ENCODE results near the gene ATP5IF1.

ATP5IF1 gene

GRCh38 chr1:28267633-28268032, 31.7 kb downstream of the ATP5IF1 start:
- H3K36me3 ChIP-seq (ENCODE audit: control insufficient read depth in 2 of 2, insufficient read depth in 2 of 2, low read length in 2 of 2): peaks cover 8% of the 10 kb centered on the region in 2 donors
- no peaks in the 10 kb centered on the region for H3K27me3 ChIP-seq (ENCODE audit: control insufficient read depth in 1 of 2, insufficient read depth in 2 of 2, low read length in 2 of 2)
- peaks cover 5% of the 10 kb centered on the region for H3K4me1 ChIP-seq (ENCODE audit: control insufficient read depth, insufficient read depth, low read length)
- H3K9me3 ChIP-seq (ENCODE audit: control insufficient read depth in 2 of 2, low read length in 2 of 2): no peaks in the 10 kb centered on the region
- H3K27ac ChIP-seq (ENCODE audit: low read length): no peak overlapping the region
- H3K9ac ChIP-seq (ENCODE audit: low read length in 2 of 2): peak overlapping the region in 1 of 2 donors; percentile 21
- H3K4me3 ChIP-seq (ENCODE audit: low read length in 2 of 2): no peak overlapping the region

- no peak overlapping the region for H3K9ac ChIP-seq (ENCODE audit: low read length in 2 of 2)
- peaks cover 5% of the 10 kb centered on the region for H3K4me1 ChIP-seq (ENCODE audit: control insufficient read depth, insufficient read depth, low read length)
- peaks cover 22 to 23% of the 10 kb centered on the region in 2 donors for H3K36me3 ChIP-seq (ENCODE audit: control insufficient read depth in 2 of 2, insufficient read depth in 2 of 2, low read length in 2 of 2)
- H3K9me3 ChIP-seq (ENCODE audit: control insufficient read depth in 2 of 2, low read length in 2 of 2): no peaks in the 10 kb centered on the region
- no peak overlapping the region for H3K4me3 ChIP-seq (ENCODE audit: low read length in 2 of 2)
- no peak overlapping the region for H3K27ac ChIP-seq (ENCODE audit: low read length)
- no peaks in the 10 kb centered on the region for H3K27me3 ChIP-seq (ENCODE audit: control insufficient read depth in 1 of 2, insufficient read depth in 2 of 2, low read length in 2 of 2)
Observed at GRCh38 chr1:28269529-28269928, 33.6 kb downstream of the ATP5IF1 start.

DNA sequence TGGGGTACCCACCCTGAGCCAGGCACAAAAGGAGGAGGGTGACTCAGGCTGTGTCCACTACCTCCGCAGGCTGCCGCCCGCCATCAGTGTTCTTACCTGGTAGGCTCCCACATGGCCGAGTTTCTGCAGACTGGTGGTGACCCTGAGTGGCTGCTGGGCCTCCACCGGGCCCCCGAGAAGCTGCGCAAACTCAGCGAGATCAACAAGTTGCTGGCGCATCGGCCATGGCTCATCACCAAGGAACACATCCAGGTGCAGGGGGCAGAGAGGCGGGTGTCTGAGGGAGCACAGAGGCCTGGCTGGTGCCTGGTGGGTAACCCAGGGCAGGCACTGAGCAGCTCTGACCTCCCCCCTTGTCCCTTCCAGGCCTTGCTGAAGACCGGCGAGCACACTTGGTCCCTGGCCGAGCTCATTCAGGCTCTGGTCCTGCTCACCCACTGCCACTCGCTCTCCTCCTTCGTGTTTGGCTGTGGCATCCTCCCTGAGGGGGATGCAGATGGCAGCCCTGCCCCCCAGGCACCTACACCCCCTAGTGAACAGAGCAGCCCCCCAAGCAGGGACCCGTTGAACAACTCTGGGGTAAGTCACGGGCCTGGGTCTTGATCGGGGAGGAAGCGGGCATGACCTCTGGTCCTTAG, 36.4 kb downstream of the ATP5IF1 start:
- Histone ChIP-seq H3K4me3 (ENCODE audit: low read length in 2 of 2) (no peak overlapping the region), H3K36me3 (ENCODE audit: control insufficient read depth in 2 of 2, insufficient read depth in 2 of 2, low read length in 2 of 2) (peaks cover 26 to 28% of the 10 kb centered on the region in 2 donors), H3K27me3 (ENCODE audit: control insufficient read depth in 1 of 2, insufficient read depth in 2 of 2, low read length in 2 of 2) (no peaks in the 10 kb centered on the region), H3K27ac (ENCODE audit: low read length) (no peak overlapping the region), H3K9ac (ENCODE audit: low read length in 2 of 2) (no peak overlapping the region), H3K9me3 (ENCODE audit: control insufficient read depth in 2 of 2, low read length in 2 of 2) (no peaks in the 10 kb centered on the region), H3K4me1 (ENCODE audit: control insufficient read depth, insufficient read depth, low read length) (no peaks in the 10 kb centered on the region)

DNA sequence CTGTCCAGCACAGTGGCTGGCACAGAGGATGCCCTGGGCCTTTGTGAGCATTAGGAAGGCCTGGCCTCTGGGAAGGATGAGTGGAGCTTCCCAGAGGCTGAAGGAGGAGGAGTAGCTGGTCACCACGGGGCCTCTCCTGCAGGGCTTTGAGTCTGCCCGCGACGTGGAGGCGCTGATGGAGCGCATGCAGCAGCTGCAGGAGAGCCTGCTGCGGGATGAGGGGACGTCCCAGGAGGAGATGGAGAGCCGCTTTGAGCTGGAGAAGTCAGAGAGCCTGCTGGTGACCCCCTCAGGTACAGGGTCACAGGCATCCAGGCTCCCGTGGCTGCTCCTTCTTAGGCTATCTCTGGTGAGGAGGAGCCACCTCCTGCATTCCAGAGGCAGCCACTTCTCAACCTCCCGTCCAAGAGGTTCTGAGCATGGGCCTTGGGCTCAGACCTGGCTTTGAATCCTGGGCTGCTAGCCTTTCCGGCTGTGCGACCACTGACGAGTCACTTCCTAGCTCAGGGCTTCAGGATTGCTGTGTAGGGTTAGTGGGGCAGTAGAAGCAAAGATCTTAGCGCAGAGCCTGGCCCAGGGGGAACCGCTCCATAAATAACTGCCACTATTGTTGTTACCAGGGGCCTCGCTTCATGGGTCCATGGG, 37.4 kb downstream of the ATP5IF1 start:
- Histone ChIP-seq H3K9me3 (ENCODE audit: control insufficient read depth in 2 of 2, low read length in 2 of 2) (no peaks in the 10 kb centered on the region), H3K4me1 (ENCODE audit: control insufficient read depth, insufficient read depth, low read length) (no peaks in the 10 kb centered on the region), H3K36me3 (ENCODE audit: control insufficient read depth in 2 of 2, insufficient read depth in 2 of 2, low read length in 2 of 2) (peaks cover 26 to 28% of the 10 kb centered on the region in 2 donors)

GRCh38 chr1:28278763-28279162, 42.8 kb downstream of the ATP5IF1 start:
- Histone ChIP-seq H3K9me3 (ENCODE audit: control insufficient read depth in 2 of 2, low read length in 2 of 2) (no peaks in the 10 kb centered on the region), H3K4me3 (ENCODE audit: low read length in 2 of 2) (no peak overlapping the region), H3K9ac (ENCODE audit: low read length in 2 of 2) (no peak overlapping the region), H3K27me3 (ENCODE audit: control insufficient read depth in 1 of 2, insufficient read depth in 2 of 2, low read length in 2 of 2) (no peaks in the 10 kb centered on the region), H3K27ac (ENCODE audit: low read length) (no peak overlapping the region), H3K36me3 (ENCODE audit: control insufficient read depth in 2 of 2, insufficient read depth in 2 of 2, low read length in 2 of 2) (peaks cover 32 to 45% of the 10 kb centered on the region in 2 donors), H3K4me1 (ENCODE audit: control insufficient read depth, insufficient read depth, low read length) (no peaks in the 10 kb centered on the region)

More for the DNA sequence above, 37.4 kb downstream of the ATP5IF1 start:
- Histone ChIP-seq H3K4me3 (ENCODE audit: low read length in 2 of 2) (no peak overlapping the region), H3K27me3 (ENCODE audit: control insufficient read depth in 1 of 2, insufficient read depth in 2 of 2, low read length in 2 of 2) (no peaks in the 10 kb centered on the region), H3K9ac (ENCODE audit: low read length in 2 of 2) (no peak overlapping the region), H3K27ac (ENCODE audit: low read length) (no peak overlapping the region)

DNA sequence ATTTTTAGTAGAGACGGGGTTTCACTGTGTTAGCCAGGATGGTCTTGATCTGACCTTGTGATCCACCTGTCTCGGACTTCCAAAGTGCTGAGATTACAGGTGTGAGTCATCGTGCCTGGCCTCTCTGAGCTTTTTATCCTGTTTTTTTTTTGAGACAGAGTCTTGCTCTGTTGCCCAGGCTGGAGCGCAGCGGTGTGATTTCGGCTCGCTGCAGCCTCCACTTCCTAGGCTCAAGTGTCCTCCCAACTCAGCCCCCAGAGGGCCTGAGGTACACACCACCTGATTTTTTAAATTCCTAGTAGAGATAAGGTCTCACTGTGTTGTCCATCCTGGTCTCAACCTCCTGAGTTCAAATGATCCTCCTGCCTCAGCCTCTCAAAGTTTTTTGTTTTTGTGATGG, 43.8 kb downstream of the ATP5IF1 start:
- Histone ChIP-seq H3K27me3 (ENCODE audit: control insufficient read depth in 1 of 2, insufficient read depth in 2 of 2, low read length in 2 of 2) (no peaks in the 10 kb centered on the region), H3K27ac (ENCODE audit: low read length) (no peak overlapping the region), H3K4me3 (ENCODE audit: low read length in 2 of 2) (no peak overlapping the region), H3K9ac (ENCODE audit: low read length in 2 of 2) (no peak overlapping the region), H3K36me3 (ENCODE audit: control insufficient read depth in 2 of 2, insufficient read depth in 2 of 2, low read length in 2 of 2) (peaks cover 22 to 37% of the 10 kb centered on the region in 2 donors), H3K4me1 (ENCODE audit: control insufficient read depth, insufficient read depth, low read length) (no peaks in the 10 kb centered on the region), H3K9me3 (ENCODE audit: control insufficient read depth in 2 of 2, low read length in 2 of 2) (no peaks in the 10 kb centered on the region)

DNA sequence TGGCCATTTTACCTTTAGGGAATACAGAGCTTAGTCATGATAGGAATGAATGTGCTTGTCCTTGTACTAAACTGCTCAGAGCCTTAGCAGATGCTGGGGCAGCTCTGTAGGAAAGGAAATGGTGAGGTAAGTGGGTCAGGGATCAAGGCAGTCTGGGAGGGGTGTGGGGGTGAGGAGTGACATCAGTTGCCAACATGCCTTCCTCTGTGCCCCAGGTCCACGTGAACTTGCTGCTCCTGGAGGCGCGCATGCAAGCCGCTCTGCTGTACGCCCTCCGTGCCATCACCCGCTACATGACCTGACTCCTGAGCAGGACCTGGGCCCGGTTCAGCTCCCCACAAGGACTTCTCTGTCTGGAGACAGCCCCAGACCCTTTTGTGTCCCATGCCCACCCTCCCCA, 44.6 kb downstream of the ATP5IF1 start:
- no peak overlapping the region for H3K9ac ChIP-seq (ENCODE audit: low read length in 2 of 2)
- H3K4me3 ChIP-seq (ENCODE audit: low read length in 2 of 2): no peak overlapping the region
- no peaks in the 10 kb centered on the region for H3K27me3 ChIP-seq (ENCODE audit: control insufficient read depth in 1 of 2, insufficient read depth in 2 of 2, low read length in 2 of 2)
- no peaks in the 10 kb centered on the region for H3K4me1 ChIP-seq (ENCODE audit: control insufficient read depth, insufficient read depth, low read length)
- no peaks in the 10 kb centered on the region for H3K9me3 ChIP-seq (ENCODE audit: control insufficient read depth in 2 of 2, low read length in 2 of 2)
- peaks cover 19 to 35% of the 10 kb centered on the region in 2 donors for H3K36me3 ChIP-seq (ENCODE audit: control insufficient read depth in 2 of 2, insufficient read depth in 2 of 2, low read length in 2 of 2)
- no peak overlapping the region for H3K27ac ChIP-seq (ENCODE audit: low read length)

DNA sequence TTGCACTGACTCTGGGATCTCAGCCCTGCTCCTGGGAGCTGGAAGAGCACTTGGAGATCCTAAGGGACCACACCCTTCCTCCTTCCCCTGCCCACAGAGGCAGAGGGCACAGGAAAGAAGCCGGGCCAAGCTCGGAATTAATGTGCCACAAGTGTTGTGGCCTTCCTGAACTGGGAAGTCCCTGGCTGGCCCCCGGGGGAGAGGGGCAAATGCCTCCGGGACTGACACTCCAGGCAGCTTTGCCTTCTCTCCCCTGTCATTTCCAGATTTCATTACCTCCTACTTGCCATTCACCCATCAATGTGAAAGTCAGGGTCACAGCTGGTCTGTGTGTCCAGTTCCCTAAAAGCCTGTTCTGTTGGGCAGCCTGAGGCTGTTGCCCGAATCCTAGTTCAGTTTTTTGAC, 45.1 kb downstream of the ATP5IF1 start:
- Histone ChIP-seq H3K36me3 (ENCODE audit: control insufficient read depth in 2 of 2, insufficient read depth in 2 of 2, low read length in 2 of 2) (peaks cover 19 to 35% of the 10 kb centered on the region in 2 donors), H3K27ac (ENCODE audit: low read length) (no peak overlapping the region), H3K9me3 (ENCODE audit: control insufficient read depth in 2 of 2, low read length in 2 of 2) (no peaks in the 10 kb centered on the region), H3K4me3 (ENCODE audit: low read length in 2 of 2) (no peak overlapping the region), H3K27me3 (ENCODE audit: control insufficient read depth in 1 of 2, insufficient read depth in 2 of 2, low read length in 2 of 2) (no peaks in the 10 kb centered on the region), H3K9ac (ENCODE audit: low read length in 2 of 2) (no peak overlapping the region), H3K4me1 (ENCODE audit: control insufficient read depth, insufficient read depth, low read length) (no peaks in the 10 kb centered on the region)

DNA sequence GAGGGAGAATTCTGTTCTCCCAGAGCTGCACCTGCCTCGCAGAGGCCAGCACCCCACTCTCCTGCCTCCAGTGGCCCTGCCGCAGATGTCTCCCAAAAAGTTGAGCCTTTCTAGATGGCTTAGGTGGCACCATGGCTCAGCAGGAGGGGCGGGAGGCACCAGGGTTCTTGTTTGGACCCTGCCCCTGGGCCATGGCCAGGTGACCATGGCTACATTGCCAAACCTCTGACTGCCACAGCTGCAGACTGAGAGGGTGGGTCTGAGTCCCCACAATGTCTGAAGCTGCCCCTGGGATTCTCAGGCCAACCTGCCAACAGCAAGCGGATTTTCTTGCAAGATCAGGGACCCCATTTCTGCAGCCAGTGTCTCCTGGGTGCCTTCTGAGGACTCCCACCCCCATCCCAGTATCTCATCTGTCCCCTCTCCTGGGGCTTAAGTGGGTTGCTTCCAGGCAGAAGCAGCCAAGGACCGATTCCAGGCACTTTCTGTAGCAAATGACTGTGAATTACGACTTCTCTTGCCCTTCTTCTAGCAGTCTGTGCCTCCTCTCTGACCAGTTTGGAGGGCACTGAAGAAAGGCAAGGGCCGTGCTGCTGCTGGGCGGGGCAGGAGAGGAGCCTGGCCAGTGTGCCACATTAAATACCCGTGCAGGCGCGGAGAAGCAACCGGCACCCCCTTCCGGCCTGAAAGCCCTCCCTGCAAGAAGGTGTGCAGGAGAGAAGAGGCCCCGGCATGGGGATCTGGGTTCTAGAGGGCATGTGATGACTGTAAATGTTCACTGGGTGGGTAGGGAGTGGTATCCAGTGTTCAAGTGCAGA, 45.9 kb downstream of the ATP5IF1 start:
- no peaks in the 10 kb centered on the region for H3K9me3 ChIP-seq (ENCODE audit: control insufficient read depth in 2 of 2, low read length in 2 of 2)
- no peaks in the 10 kb centered on the region for H3K4me1 ChIP-seq (ENCODE audit: control insufficient read depth, insufficient read depth, low read length)
- peaks cover 19 to 35% of the 10 kb centered on the region in 2 donors for H3K36me3 ChIP-seq (ENCODE audit: control insufficient read depth in 2 of 2, insufficient read depth in 2 of 2, low read length in 2 of 2)
- H3K27me3 ChIP-seq (ENCODE audit: control insufficient read depth in 1 of 2, insufficient read depth in 2 of 2, low read length in 2 of 2): no peaks in the 10 kb centered on the region
- H3K9ac ChIP-seq (ENCODE audit: low read length in 2 of 2): no peak overlapping the region
- no peak overlapping the region for H3K27ac ChIP-seq (ENCODE audit: low read length)
- H3K4me3 ChIP-seq (ENCODE audit: low read length in 2 of 2): no peak overlapping the region

GRCh38 chr1:28282426-28283407, 46.8 kb downstream of the ATP5IF1 start:
- no peaks in the 10 kb centered on the region for H3K4me1 ChIP-seq (ENCODE audit: control insufficient read depth, insufficient read depth, low read length)
- no peak overlapping the region for H3K27ac ChIP-seq (ENCODE audit: low read length)
- H3K36me3 ChIP-seq (ENCODE audit: control insufficient read depth in 2 of 2, insufficient read depth in 2 of 2, low read length in 2 of 2): peaks cover 19 to 35% of the 10 kb centered on the region in 2 donors
- H3K27me3 ChIP-seq (ENCODE audit: control insufficient read depth in 1 of 2, insufficient read depth in 2 of 2, low read length in 2 of 2): no peaks in the 10 kb centered on the region
- no peak overlapping the region for H3K4me3 ChIP-seq (ENCODE audit: low read length in 2 of 2)
- no peaks in the 10 kb centered on the region for H3K9me3 ChIP-seq (ENCODE audit: control insufficient read depth in 2 of 2, low read length in 2 of 2)
- no peak overlapping the region for H3K9ac ChIP-seq (ENCODE audit: low read length in 2 of 2)
